DMS114 treated with DMSO at 0.1 percent for 48 hours (cell line): Measurements from ENCODE around the gene PARK7.

Experiments used
- DNase-seq: peaks from one replicate; lab custom pipeline; 2025; ENCODE audit not compliant: unreplicated experiment; lab: John Stamatoyannopoulos, UW

PARK7 gene

DNA sequence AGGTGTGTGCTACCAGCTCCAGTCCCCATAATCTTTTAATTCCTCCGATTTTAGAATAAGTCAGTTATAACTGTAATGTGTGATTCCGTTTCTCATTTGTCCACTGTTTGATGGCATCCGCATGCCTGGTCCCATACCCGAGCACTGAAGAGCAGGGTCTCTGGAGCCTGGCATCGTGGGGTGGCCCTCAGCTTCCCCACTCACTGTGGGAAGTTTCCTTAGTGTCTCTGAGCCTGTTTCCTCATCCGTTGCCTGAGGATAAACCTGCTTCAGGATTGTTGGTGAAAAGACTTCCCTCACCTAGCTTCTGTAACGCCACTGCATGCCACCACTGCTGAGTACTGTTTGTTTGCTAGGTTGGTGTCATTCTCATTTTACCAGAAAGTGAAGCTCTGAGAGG is 19.5 kb downstream of the PARK7 start:
- DNase-seq: no peak

DNA sequence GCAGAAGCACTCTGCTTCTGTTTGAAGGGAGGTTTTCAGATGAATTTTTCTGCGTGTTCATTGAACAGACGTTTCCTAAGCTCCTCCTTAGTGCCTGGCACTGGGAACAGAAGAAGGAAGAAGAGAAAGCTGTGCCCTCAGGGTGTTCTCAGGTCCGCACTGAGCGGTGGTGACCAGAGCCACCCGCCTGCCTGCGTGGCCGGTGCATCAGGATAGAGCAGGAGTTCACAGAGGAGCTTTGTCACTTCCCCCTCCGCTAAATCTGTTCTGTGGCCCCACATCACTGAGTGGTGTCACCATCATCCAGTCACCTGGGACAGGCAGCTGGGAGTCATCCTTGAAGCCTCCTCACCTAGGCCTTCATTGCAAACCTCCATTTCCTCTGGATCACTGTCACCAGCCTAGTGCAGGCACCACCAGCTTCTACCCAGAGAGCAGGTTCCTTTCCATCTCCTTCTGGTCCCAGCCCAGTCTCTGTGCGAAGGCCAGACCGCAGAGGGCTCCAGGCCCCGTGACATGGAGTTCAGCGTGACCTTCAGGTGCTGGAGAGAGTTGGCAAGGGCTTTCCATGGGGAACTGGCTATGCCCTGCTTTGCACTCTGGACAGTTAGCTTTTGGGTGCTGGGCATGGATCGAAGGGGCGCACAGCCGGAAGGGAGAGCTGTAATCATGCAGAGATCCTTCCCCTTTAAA is 21.7 kb downstream of the PARK7 start:
- no peak for DNase-seq

DNA sequence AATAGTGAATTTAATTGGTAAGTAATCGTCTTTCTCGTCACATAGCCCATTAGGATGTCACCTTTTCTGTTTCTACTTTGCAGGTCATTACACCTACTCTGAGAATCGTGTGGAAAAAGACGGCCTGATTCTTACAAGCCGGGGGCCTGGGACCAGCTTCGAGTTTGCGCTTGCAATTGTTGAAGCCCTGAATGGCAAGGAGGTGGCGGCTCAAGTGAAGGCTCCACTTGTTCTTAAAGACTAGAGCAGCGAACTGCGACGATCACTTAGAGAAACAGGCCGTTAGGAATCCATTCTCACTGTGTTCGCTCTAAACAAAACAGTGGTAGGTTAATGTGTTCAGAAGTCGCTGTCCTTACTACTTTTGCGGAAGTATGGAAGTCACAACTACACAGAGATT is 23.3 kb downstream of the PARK7 start:
- no peak for DNase-seq

DNA sequence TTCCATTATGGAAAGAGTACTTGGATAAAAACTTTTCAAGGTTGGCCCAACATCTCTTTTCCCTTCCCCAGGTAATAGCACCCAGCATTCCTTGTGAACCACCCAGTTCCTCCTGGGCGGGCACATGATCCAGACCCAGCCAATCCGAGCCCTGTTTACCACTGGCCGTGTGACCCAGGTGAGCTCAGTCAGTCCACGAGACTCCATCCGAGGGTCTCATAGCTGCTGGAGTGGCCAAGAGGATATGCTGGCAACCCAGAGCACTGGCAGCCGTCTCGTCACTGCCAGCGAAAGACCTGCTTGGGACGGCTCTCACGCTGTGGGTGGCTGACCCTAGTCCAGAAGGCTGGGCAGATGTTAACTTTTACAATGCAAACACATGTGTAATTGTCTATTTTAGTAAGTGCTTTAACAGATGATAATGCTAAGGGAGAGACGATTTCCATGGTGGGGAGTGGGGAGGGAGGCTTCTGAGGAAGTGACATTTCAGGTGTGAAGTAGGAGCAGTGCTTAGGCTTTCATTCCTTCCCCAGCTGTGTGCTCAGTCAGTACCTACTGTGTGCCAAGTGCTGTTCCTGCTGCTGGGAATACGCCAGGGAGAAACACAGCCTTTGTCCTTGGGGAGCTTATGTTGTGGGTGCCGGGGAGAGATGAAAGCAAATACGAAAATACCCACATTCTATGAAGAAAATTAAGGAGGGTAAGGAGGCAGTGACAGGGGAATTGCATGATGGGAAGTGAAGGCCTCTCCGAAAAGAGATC is 24.5 kb downstream of the PARK7 start:
- DNase-seq: no peak

DNA sequence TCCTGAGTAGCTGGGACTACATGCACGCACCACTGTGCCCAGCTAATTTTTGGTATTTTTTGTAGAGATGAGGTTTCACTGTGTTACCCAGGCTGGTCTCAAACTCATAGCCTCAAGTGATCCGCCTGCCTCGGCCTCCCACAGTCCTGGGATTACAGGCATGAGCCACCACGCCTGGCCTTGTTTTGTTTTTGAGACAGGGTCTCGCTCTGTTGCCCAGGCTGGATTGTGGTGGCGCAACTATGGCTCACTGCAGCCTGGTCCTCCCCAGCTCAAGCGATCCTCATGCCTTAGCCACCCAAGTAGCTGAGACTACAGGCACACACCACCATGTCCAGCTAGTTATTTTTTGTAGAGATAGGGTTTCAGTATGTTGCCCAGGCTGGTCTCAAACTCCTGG is 26.0 kb downstream of the PARK7 start:
- DNase-seq: no peak

DNA sequence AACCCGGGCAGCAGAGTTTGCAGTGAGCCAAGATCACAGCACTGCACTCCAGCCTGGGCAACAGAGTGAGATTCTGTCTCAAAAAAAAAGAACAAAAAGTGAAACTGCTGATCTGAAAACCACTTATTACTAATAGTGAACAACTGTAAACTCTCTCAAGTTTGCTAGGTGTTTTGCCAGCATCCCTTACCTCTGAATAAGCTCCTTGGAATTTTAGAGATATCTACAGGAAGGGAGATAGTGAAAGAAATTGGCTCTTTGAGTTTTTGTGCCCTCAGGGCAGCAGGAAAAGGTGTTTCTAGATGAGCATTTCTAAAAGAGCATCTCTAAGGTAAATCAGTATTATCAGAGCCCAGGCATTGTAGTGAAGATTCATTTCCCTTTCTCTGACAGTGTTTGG is 27.1 kb downstream of the PARK7 start:
- DNase-seq: no peak

DNA sequence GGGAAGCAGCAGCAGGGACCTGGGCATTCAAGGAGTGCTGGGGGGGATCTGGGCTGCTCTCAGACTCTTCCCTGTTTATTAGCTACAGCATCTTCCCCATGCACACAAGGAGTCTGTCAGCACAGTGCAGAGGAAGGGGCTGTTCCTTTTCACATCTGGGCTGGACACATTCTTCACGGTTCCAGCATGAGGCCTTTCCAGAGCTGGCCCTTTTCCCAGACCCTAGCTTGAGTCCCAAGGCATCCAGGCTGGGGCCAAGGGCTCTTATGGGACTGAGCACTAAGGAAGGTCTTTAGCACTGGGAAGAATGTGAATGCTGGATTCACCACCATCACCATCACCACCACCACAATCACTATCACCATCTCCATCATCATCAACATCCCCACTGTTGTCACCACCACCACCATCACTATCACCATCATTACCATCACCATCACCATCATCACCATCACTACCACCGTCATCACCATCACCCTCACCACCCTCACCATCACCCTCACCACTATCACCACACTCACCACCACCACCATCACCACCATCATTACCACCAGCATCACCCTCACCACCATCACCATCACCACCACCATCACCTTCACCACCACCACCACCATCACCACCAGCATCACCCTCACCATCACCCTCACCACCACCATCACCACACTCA is 28.4 kb downstream of the PARK7 start:
- DNase-seq: no peak

DNA sequence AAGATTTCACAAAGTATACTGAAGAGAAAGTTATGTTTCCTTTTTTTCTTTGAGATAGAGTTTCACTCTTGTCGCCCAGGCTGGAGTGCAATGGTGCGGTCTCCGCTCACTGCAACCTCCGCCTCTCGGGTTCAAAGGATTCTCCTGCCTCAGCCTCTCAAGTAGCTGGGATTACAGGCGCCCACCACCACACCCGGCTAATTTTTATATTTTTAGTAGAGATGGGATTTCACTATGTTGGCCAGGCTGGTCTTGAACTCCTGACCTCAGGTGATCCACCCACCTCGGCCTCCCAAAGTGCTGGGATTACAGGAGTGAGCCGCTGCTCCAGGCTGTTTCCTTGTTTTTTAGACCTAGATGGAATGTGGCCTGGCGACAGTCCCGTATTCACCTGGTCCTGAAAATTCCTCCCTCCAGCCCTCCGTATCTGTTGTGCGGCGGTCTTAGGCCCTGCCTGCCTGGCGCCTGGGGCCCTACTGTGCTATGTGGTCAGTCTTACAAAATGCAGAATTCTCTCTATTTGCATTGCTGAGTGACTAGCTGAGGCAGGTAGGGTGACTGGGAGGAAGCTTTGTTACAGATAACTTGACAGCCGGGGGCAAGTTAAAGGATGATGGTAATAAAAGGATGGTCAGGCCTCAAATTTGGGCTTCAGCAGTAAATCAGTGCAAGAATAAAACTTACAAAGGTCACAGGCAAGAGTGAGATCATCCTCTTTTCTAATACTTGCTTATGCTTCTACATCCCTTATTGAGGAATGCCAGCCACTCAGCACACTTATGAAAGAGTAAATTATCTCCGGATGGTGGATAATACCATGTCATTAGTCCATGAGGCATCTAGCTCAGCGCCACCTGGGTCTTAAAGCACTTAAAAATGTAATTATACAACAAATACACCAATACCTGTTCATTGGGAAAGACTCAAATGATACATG is 30.3 kb downstream of the PARK7 start:
- DNase-seq: no peak

DNA sequence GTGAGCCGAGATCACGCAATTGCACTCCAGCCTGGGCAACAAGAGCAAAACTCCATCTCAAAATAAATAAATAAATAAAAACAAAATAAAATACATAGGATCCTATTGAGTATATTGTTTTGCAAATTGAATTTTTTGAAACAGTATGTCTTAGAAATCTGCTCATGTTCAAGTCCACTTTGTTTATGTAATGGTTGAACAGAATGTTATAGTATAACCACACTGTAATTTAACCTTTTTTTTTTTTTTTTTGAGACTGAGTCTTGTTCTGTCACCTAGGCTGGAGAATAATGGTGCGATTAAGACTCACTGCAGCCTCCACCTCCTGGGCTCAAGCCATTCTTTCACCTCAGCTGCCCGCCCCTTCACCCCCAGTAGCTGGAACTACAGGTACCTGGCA is 31.4 kb downstream of the PARK7 start:
- no peak for DNase-seq

DNA sequence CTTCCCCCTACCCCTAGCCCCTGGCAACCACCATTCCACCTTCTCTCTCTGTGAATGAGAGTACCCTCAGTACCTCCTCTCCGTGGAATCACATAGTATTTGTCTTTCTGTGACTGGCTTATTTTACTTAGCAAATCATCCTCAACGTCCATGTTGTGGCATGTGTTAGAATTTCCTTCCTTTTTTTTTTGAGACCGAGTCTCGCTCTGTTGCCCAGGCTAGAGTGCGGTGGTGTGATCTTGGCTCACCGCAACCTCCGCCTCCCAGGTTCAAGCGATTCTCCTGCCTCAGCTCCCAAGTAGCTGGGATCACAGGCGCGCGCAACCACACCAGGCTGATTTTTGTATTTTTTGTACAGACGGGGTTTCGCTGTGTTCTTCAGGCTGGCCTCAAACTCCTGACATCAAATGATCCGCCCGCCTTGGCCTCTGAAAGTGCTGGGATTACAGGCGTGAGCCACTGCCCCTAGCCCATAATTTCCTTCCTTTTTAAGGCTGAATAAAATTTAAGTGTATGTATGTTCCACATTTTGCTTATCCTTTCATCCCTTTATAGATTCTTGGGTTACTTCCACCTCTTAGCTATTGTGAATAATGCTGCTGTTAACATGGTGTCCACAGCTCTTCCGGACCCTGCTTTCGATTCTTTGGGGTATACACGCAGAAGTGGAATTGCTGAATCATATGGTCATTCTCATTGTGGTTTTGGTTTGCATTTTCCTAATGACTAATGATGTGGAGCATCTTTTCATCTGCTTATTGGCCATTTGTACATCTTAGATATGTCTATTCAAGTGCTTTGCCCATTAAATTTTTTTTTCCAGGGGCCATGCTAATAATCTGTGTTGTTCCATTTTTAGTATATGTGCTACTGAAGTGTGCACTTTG is 32.3 kb downstream of the PARK7 start:
- no peak for DNase-seq

DNA sequence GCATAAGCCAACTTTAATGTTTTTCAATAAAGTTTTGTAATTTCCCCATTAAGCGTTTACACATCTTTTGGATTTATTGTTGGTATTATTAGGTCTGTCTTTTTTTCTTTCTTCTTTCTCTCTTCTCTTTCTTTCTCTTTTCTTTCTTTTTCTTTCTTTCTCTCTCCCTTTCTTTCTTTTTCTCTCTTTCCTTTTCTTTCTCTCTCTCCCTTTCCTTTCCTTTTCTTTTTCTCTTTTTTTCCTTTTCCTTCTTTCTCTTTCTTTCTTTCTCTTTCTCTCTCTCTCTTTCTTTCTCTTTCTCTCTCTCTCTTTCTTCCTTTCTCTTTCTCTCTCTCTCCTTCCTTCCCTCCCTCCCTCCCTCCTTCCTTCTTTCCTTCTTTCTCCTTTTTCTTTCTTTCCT is 33.3 kb downstream of the PARK7 start:
- no peak for DNase-seq

DNA sequence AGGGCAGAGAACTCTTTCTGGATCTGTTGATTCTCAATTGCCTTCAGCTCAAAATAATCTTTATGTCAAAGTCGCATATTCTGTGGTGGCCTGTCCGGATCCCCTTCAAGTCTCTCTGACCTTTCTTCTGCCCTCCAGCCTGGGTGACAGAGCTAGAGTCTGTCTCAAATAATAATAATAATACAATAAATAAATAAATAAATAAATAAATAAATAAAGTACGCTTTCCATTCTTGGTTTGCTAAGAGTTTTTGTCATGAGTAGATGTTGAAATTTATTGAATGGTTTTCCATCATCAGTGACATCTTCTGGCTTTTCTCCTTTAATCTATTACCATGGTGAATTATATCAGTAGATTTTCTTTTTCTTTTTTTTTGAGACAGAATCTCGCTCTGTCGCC is 33.9 kb downstream of the PARK7 start:
- no peak for DNase-seq

DNA sequence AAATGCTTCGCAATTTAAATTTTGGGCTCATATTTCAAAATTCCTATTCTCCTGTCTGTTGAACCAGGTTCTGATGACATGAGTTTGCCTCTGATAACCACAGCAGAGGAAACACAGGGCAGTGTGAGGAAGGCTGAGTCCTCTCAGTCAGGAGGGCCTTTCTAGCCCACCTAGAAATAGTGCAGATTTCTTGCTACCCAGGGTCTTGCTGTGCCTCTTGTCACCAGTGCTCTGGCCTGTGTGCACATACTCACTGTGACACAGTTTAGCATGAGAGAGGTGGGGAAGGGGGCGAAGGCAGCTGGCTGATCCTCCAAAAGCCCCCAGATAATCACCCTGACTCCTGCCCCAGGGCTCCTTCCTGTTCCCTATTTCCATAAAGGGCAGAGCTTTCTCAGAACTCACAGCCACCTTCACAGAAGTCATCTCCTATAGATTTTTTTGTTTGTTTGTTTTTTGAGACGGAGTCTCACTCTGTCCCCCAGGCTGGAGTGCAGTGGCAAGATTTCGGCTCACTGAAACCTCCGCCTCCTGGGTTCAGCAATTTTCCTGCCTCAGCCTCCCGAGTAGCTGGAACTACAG is 40.9 kb downstream of the PARK7 start:
- DNase-seq: no peak

DNA sequence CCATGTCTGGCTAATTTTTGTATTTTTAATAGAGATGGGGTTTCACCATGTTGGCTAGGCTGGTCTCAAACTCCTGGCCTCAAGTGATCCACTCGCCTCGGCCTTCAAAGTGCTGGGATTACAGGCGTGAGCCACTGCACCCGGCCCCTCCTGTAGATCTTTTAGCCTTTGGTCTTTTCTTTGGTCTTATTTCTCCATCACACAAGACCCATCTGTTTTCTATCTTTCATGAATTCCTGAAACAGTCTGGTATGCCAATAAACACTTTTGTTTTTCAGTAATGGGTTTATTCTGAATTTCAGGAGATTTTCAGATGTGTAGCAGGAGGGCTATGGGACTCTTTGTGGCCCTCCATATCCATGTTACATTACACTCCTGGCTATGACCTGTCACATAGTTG is 41.4 kb downstream of the PARK7 start:
- no peak for DNase-seq

DNA sequence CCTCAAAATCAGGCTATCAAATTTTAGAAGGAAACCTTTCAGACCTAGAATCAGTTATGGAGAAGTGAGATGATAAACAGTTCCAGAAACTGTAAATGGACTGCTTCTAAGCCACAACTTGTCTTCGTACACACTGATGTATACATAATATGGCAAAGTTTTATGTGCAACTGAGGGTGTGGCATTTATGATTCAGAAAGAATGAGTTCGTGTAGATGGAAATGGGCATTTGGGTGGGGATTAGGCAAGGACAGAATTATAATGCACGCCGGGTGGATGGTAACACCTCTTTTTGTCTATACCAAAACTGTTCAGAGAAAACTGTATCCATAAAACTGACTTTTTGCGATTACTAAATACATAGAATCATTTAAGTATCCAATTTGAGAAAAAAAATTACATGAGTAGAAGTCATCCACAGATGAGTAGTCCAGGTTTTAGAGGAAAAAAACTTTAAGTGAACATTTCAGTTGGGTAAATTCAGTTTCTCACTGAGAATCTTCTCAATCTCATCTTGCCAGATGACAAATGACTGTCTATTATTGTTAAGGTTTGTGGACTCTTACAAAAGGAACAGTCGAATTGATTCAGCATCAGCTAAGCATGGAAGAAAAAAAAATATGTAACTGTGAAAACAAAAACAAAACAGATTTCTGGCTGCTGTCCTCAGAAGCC is 42.1 kb downstream of the PARK7 start:
- no peak for DNase-seq

DNA sequence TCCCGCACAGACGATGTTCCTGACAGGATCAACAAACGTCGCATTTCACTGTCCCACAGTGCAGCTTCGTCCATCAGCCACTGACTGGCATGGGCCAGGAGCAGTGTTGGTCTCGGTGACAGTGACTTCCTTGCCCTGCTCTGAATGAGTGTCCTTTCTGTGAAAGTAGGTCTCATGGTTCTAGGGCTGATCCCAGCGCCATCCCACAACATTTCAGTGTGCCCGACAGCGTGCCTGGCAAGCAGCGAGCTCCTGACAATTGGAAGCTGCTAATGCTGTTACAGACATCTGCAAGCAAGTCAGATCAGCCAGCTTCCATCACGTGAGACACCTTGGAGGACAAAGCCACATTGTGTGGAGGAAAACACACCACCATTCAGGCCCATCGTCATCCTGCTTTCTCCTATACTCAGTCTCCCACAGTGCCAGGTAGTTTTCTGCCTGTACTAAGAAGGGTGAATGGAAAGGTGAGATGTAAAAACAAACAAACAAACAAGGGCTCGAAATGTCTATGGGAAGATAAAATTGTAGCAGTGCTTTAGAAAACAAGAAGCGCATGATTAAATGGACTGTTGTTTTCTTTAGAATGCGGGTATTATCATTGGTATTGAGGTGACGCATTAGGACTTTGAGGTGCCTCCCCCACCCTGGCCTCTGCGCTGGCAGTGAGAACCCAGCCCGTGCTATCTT is 42.7 kb downstream of the PARK7 start:
- no peak for DNase-seq

DNA sequence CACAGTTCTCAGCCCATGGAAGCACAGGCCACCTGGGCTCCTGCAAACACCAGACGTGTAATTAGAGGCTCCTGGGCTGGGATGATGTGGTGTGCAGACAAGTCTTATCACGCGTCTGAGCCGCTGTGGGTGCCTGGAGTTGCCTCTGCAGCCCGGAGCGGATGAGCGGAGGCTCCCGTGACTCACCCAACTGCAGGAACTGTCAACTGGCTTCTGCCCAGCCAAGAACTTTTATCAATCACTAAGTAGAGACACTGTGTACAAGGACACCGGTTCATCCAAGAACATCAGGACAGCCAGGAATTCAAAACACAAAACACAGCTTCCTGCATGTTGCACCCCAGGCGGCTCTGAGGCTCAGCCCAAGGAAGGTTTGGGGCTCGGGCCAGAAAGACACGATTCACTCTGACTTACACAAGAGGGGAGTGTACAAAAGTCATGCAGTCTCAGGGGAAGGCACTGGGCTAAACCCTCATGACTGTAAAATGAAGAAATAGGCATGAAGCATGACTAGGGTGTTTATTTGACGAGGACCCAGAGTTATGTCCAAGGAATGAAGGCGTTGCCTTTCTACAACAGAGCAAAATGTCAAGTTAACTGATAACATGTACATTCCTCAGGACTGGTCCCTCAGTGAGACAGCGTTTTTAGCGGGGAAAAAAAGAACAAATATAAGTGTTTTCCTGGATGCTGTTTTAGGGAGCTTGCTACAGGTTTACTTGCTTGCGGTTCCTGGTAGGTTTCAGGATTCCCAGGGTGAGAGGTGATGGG is 43.5 kb downstream of the PARK7 start:
- no peak for DNase-seq
